Vagina (tissue), 2 donors: ENCODE measurements around the gene MYLK2.

Experiments
- POLR2AphosphoS5 ChIP-seq, 2 donors: sonication (generic); formaldehyde crosslinking; IDR thresholded peaks; one replicate each; pipeline ENCODE4 v1.9.0; 2017; ENCODE audit warnings: antibody characterized with exemption in 2 of 2, mild to moderate bottlenecking in 2 of 2, low read depth in 1 of 2; ENCODE audit not compliant: insufficient read depth in 1 of 2
- TF ChIP-seq, protein P1 (sequence below), 3 experiments: fragments of 450-650 bp in 2 of 3; fragments of 200-600 bp in 1 of 3; sonication (generic) in 1 of 3; IDR thresholded peaks; one replicate each; pipeline ENCODE4 v1.5.1; 2017 to 2019; ENCODE audit warnings: antibody characterized with exemption in 3 of 3, mild to moderate bottlenecking in 2 of 3, moderate library complexity in 2 of 3

DNA sequence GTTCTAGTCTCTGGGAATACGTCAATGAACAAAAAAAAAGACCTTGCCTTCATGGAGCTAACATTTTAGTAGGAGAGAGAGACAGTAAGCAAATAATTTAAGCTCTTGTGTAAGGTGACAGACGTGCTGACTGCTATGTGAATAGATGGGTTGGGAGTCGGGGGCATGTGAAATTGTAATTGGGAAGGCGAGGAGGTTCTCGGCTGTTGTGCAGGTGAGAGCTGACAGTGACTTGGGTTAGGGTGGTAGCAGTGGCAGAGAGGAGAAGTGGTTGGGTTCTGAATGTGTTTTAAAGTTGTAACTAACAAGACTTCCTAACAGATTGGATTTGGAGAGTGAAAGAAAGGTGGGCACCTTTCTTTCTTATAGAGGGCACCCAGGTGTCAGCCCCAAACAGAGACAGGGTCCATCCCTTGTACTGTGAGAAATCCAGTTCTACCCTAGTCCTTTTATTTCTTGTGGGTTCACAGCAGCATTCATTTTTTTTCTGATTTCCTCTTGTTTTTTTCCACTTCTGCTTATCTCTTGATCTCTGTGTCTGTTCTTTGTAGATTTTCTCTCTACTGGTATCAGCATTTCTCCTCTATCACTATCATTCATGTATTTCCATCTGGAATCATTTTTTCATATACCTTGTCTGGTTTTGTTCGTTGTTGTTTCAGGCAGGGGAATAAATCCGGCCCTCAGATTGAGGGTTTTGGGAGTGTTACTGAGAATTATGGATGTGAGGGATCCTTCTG is 15.4 kb upstream of the MYLK2 start:
- TF ChIP-seq POLR2AphosphoS5 (IDR thresholded peaks at IDR 0.05; ENCODE audit: insufficient read depth in 1 of 2, low read depth in 1 of 2), result no peak
- TF ChIP-seq, protein P1, sequence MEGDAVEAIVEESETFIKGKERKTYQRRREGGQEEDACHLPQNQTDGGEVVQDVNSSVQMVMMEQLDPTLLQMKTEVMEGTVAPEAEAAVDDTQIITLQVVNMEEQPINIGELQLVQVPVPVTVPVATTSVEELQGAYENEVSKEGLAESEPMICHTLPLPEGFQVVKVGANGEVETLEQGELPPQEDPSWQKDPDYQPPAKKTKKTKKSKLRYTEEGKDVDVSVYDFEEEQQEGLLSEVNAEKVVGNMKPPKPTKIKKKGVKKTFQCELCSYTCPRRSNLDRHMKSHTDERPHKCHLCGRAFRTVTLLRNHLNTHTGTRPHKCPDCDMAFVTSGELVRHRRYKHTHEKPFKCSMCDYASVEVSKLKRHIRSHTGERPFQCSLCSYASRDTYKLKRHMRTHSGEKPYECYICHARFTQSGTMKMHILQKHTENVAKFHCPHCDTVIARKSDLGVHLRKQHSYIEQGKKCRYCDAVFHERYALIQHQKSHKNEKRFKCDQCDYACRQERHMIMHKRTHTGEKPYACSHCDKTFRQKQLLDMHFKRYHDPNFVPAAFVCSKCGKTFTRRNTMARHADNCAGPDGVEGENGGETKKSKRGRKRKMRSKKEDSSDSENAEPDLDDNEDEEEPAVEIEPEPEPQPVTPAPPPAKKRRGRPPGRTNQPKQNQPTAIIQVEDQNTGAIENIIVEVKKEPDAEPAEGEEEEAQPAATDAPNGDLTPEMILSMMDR (IDR thresholded peaks at IDR 0.05), result no peak
